Neural cell (in vitro differentiated cells): Measurements from ENCODE around the gene ANKRD42. TPM values are rescaled to one million over a fixed set of nuclear protein-coding genes. Genes with fewer than 3 reads are reported as not detected.

Experiments
- H2AFZ ChIP-seq: fragments of 200-600, 300-800 bp; sonication (generic), shearing (Covaris generic); 2 replicates; pipeline ENCODE4 v1.6.0; 2014; ENCODE audit warnings: low read depth, mild to moderate bottlenecking, antibody characterized with exemption, low read length, moderate library complexity
- H3F3A ChIP-seq: fragments of 200-600 bp; shearing (Covaris generic); 2 replicates; pipeline ENCODE4 v1.6.1; 2016; ENCODE audit warnings: mild to moderate bottlenecking, moderate library complexity, mixed read lengths, antibody characterized with exemption, low read length; ENCODE audit not compliant: insufficient read depth, poor library complexity, severe bottlenecking
- H3K27ac ChIP-seq: fragments of 200-600, 300-800 bp; sonication (generic), shearing (Covaris generic); 2 replicates; pipeline ENCODE4 v1.5.1; 2014; ENCODE audit warnings: mild to moderate bottlenecking, low read length, moderate library complexity
- H3K27me3 ChIP-seq: fragments of 300-800, 200-600 bp; sonication (generic), shearing (Covaris generic); 2 replicates; pipeline ENCODE4 v1.6.0; 2014; ENCODE audit warnings: mild to moderate bottlenecking, low read depth, low read length, moderate library complexity; ENCODE audit not compliant: insufficient read depth
- H3K36me3 ChIP-seq: fragments of 300-800, 200-600 bp; sonication (generic), shearing (Covaris generic); 2 replicates; pipeline ENCODE4 v1.5.1; 2014; ENCODE audit warnings: mild to moderate bottlenecking, antibody characterized with exemption, low read length, moderate library complexity; ENCODE audit not compliant: insufficient read depth
- H3K4me2 ChIP-seq: fragments of 300-800, 200-600 bp; sonication (generic), shearing (Covaris generic); 2 replicates; pipeline ENCODE4 v1.6.0; 2014; ENCODE audit warnings: mild to moderate bottlenecking, low read length
- H3K4me3 ChIP-seq: fragments of 300-800, 200-600 bp; sonication (generic), shearing (Covaris generic); 2 replicates; pipeline ENCODE4 v1.5.1; 2014; ENCODE audit warnings: mild to moderate bottlenecking, low read length, moderate library complexity
- H3K79me2 ChIP-seq: fragments of 200-600 bp; shearing (Covaris generic); replicated peaks from 2 replicates; pipeline ENCODE4 v1.6.0; 2014; ENCODE audit warnings: mild to moderate bottlenecking, low read length, moderate library complexity; ENCODE audit not compliant: insufficient read depth
- H3K9ac ChIP-seq: fragments of 300-800, 200-600 bp; sonication (generic), shearing (Covaris generic); 2 replicates; pipeline ENCODE4 v1.6.1; 2016; ENCODE audit warnings: mild to moderate bottlenecking, low read length, mixed read lengths
- H3K9me2 ChIP-seq: fragments of 200-600 bp; shearing (Covaris generic); 2 replicates; pipeline ENCODE4 v1.6.1; 2016; ENCODE audit warnings: mild to moderate bottlenecking, low read length, mixed read lengths; ENCODE audit not compliant: insufficient read depth
- H3K9me3 ChIP-seq: fragments of 200-600, 300-800 bp; sonication (generic), shearing (Covaris generic); 2 replicates; pipeline ENCODE4 v1.6.1; 2016; ENCODE audit warnings: mild to moderate bottlenecking, mixed run types, low read length, moderate library complexity, mixed read lengths
- H4K20me1 ChIP-seq: fragments of 200-600 bp; shearing (Covaris generic); 2 replicates; pipeline ENCODE4 v1.6.1; 2016; ENCODE audit warnings: mild to moderate bottlenecking, mixed run types; ENCODE audit not compliant: insufficient read depth
- EP300 ChIP-seq: fragments of 450-650 bp; conservative IDR thresholded peaks from 2 replicates; pipeline ENCODE4 v1.6.1; 2014; ENCODE audit warnings: antibody characterized with exemption, mild to moderate bottlenecking, moderate library complexity; ENCODE audit not compliant: poor library complexity, severe bottlenecking
- EZH2 ChIP-seq: fragments of 200-600, 300-800 bp; shearing (Covaris generic), sonication (generic); IDR thresholded peaks from 2 replicates; pipeline ENCODE4 v1.6.1; 2014; ENCODE audit warnings: antibody characterized with exemption, low read length, borderline replicate concordance, mild to moderate bottlenecking; ENCODE audit not compliant: insufficient read depth, poor library complexity, severe bottlenecking
- MXI1 ChIP-seq: fragments of 450-650 bp; conservative IDR thresholded peaks from 2 replicates; pipeline ENCODE4 v1.6.1; 2014; ENCODE audit warnings: antibody characterized with exemption, mild to moderate bottlenecking; ENCODE audit not compliant: poor library complexity, severe bottlenecking
- POLR2AphosphoS5 ChIP-seq: IDR thresholded peaks from 2 replicates; pipeline ENCODE4 v1.6.1; 2012
- RAD21 ChIP-seq: fragments of 450-650 bp; conservative IDR thresholded peaks from 2 replicates; pipeline ENCODE4 v1.6.1; 2014; ENCODE audit warnings: antibody characterized with exemption, mild to moderate bottlenecking, moderate library complexity
- REST ChIP-seq: IDR thresholded peaks from 2 replicates; pipeline ENCODE4 v1.6.1; 2012; ENCODE audit warnings: borderline replicate concordance
- SMC3 ChIP-seq: fragments of 450-650 bp; conservative IDR thresholded peaks from 2 replicates; pipeline ENCODE4 v1.6.1; 2014; ENCODE audit warnings: antibody characterized with exemption, mild to moderate bottlenecking, moderate library complexity; ENCODE audit not compliant: poor library complexity
- TAF1 ChIP-seq: IDR thresholded peaks from 2 replicates; pipeline ENCODE4 v1.6.1; 2012; ENCODE audit warnings: low read depth
- polyA plus RNA-seq: library from polyadenylated mRNA; depleted of rRNA; stranded (reverse); fragments of >200 nt; gene quantifications from 2 replicates; pipeline ENCODE4 v1.2.3, GENCODE V29; 2014
- TF ChIP-seq, protein P1 (sequence below): fragments of 450-650 bp; IDR thresholded peaks from 2 replicates; pipeline ENCODE4 v1.5.1; 2014; ENCODE audit warnings: antibody characterized with exemption, mild to moderate bottlenecking, moderate library complexity; ENCODE audit not compliant: poor library complexity, severe bottlenecking

Gene ANKRD42
- polyA plus RNA-seq, 1 donor from 2014 or later: 16.1 TPM

DNA sequence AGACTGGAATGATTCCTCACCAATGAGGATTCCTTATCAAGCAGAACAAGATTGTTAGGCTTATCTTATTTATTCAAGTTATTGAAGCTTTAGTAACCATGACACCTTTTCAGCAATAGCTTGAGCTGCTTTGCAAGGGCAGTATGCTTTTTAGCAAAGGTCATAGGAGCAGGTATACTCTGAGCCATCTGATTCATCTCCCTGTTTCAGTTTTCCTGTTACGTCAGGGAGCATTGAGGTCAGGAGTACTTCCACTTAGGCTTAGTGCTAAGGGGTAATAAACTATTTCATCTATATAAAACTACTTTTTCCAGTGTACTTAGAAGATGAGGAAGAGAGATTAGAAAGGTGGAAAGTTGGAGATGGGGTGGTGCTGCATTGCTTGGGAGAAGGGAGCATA, 17.7 kb upstream of the ANKRD42 start:
- Histone ChIP-seq H3K4me2 (no peak overlapping the region), H3K79me2 (peaks cover 46% of the 10 kb centered on the region), H3K4me3 (no peak overlapping the region), H3K27me3 (no peaks in the 10 kb centered on the region), H3K36me3 (peaks cover 5% of the 10 kb centered on the region), H3K9me3 (no peaks in the 10 kb centered on the region), H3K9me2 (no peaks in the 10 kb centered on the region), H3F3A (no peaks in the 10 kb centered on the region), H3K27ac (no peak overlapping the region), H2AFZ (no peak overlapping the region), H4K20me1 (peaks cover 4% of the 10 kb centered on the region), H3K9ac (no peak overlapping the region)
- TF ChIP-seq EZH2 (no peak), EP300 (no peak), TAF1 (no peak), RAD21 (no peak), POLR2AphosphoS5 (no peak), MXI1 (no peak)
- TF ChIP-seq, protein P1, sequence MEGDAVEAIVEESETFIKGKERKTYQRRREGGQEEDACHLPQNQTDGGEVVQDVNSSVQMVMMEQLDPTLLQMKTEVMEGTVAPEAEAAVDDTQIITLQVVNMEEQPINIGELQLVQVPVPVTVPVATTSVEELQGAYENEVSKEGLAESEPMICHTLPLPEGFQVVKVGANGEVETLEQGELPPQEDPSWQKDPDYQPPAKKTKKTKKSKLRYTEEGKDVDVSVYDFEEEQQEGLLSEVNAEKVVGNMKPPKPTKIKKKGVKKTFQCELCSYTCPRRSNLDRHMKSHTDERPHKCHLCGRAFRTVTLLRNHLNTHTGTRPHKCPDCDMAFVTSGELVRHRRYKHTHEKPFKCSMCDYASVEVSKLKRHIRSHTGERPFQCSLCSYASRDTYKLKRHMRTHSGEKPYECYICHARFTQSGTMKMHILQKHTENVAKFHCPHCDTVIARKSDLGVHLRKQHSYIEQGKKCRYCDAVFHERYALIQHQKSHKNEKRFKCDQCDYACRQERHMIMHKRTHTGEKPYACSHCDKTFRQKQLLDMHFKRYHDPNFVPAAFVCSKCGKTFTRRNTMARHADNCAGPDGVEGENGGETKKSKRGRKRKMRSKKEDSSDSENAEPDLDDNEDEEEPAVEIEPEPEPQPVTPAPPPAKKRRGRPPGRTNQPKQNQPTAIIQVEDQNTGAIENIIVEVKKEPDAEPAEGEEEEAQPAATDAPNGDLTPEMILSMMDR: no peak

- H3K79me2 ChIP-seq: peaks cover 7% of the 10 kb centered on the region
- H3F3A ChIP-seq: no peaks in the 10 kb centered on the region
- H3K36me3 ChIP-seq: peaks cover 14% of the 10 kb centered on the region
Observed at GRCh38 chr11:83181815-83182214, 11.7 kb upstream of the ANKRD42 start.

More at GRCh38 chr11:83181815-83182214, 11.7 kb upstream of the ANKRD42 start:
- no peak for TF ChIP-seq SMC3
- no peak for TF ChIP-seq EZH2
- no peak for TF ChIP-seq TAF1
- no peak for TF ChIP-seq REST
- no peak for TF ChIP-seq POLR2AphosphoS5
- no peak for TF ChIP-seq EP300
- TF ChIP-seq, protein P1: no peak
- TF ChIP-seq RAD21: no peak
- TF ChIP-seq MXI1: no peak
- Histone ChIP-seq H4K20me1 (no peaks in the 10 kb centered on the region), H3K9me2 (no peaks in the 10 kb centered on the region), H2AFZ (no peak overlapping the region), H3K27ac (no peak overlapping the region), H3K9me3 (no peaks in the 10 kb centered on the region), H3K4me2 (no peak overlapping the region), H3K4me3 (no peak overlapping the region), H3K9ac (no peak overlapping the region), H3K27me3 (no peaks in the 10 kb centered on the region)
